HCT116 (cell line): ENCODE measurements around the gene CLDN17.

Source experiments
- EZH2 ChIP-seq: fragments of 200-600 bp; sonication (generic); IDR thresholded peaks from 2 replicates; pipeline ENCODE4 v1.6.1; 2017; ENCODE audit warnings: antibody characterized with exemption, mixed run types
- RAD21 ChIP-seq: IDR thresholded peaks from 2 replicates; pipeline ENCODE4 v1.6.1; 2012; ENCODE audit warnings: low read depth, mild to moderate bottlenecking
- ZNF274 ChIP-seq: fragments of 200-500 bp; sonication (Bioruptor generic); IDR thresholded peaks from 2 replicates; pipeline ENCODE4 v1.6.1; 2014; ENCODE audit warnings: mild to moderate bottlenecking, low read depth, low read length, inconsistent platforms
- TF ChIP-seq, protein P1 (sequence below), 3 experiments: fragments of 200-600 bp in 1 of 3; sonication (generic) in 1 of 3; IDR thresholded peaks in 2 of 3; conservative IDR thresholded peaks in 1 of 3; 2 replicates each; pipeline ENCODE4 v1.5.1; 2012 to 2017; ENCODE audit warnings: low read depth in 2 of 3, low read length in 2 of 3, antibody characterized with exemption in 1 of 3, borderline replicate concordance in 1 of 3, control low read depth in 1 of 3, mild to moderate bottlenecking in 1 of 3, mixed read lengths in 1 of 3, mixed run types in 1 of 3, moderate library complexity in 1 of 3; ENCODE audit not compliant: insufficient read depth in 1 of 3
- TF ChIP-seq, protein P2 (sequence below): IDR thresholded peaks from 2 replicates; pipeline ENCODE4 v1.6.1; 2012; ENCODE audit warnings: low read depth

DNA sequence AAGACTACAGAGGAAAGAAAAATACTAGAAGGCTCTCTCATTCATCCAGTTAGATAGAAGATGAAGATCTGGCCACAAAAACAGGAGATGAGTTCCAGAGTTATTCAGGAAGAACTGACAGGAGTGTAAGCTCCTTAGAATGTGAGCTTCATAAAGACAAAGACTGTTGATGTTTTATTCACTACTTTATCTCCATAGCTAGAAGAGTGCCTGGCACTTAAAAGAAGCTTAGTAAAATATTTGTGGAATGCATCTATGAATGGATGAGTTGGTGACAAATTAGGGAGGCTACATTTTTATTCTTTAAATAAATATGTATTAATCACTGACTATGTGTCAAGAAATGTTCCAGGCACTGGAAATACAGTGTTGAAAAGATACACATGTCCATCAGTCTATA, 13.8 kb downstream of the CLDN17 start:
- TF ChIP-seq EZH2, result no peak
- TF ChIP-seq ZNF274, result no peak
- no peak for TF ChIP-seq RAD21
- TF ChIP-seq, protein P1, sequence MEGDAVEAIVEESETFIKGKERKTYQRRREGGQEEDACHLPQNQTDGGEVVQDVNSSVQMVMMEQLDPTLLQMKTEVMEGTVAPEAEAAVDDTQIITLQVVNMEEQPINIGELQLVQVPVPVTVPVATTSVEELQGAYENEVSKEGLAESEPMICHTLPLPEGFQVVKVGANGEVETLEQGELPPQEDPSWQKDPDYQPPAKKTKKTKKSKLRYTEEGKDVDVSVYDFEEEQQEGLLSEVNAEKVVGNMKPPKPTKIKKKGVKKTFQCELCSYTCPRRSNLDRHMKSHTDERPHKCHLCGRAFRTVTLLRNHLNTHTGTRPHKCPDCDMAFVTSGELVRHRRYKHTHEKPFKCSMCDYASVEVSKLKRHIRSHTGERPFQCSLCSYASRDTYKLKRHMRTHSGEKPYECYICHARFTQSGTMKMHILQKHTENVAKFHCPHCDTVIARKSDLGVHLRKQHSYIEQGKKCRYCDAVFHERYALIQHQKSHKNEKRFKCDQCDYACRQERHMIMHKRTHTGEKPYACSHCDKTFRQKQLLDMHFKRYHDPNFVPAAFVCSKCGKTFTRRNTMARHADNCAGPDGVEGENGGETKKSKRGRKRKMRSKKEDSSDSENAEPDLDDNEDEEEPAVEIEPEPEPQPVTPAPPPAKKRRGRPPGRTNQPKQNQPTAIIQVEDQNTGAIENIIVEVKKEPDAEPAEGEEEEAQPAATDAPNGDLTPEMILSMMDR (IDR thresholded peaks at IDR 0.05 in 2 of 3, conservative IDR thresholded peaks at IDR 0.05 in 1 of 3; ENCODE audit: borderline replicate concordance in 1 of 3, insufficient read depth in 1 of 3, low read depth in 2 of 3, low read length in 2 of 3), result no peak
- TF ChIP-seq, protein P2, sequence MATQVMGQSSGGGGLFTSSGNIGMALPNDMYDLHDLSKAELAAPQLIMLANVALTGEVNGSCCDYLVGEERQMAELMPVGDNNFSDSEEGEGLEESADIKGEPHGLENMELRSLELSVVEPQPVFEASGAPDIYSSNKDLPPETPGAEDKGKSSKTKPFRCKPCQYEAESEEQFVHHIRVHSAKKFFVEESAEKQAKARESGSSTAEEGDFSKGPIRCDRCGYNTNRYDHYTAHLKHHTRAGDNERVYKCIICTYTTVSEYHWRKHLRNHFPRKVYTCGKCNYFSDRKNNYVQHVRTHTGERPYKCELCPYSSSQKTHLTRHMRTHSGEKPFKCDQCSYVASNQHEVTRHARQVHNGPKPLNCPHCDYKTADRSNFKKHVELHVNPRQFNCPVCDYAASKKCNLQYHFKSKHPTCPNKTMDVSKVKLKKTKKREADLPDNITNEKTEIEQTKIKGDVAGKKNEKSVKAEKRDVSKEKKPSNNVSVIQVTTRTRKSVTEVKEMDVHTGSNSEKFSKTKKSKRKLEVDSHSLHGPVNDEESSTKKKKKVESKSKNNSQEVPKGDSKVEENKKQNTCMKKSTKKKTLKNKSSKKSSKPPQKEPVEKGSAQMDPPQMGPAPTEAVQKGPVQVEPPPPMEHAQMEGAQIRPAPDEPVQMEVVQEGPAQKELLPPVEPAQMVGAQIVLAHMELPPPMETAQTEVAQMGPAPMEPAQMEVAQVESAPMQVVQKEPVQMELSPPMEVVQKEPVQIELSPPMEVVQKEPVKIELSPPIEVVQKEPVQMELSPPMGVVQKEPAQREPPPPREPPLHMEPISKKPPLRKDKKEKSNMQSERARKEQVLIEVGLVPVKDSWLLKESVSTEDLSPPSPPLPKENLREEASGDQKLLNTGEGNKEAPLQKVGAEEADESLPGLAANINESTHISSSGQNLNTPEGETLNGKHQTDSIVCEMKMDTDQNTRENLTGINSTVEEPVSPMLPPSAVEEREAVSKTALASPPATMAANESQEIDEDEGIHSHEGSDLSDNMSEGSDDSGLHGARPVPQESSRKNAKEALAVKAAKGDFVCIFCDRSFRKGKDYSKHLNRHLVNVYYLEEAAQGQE, result no peak
